Hepatocyte (in vitro differentiated cells): ENCODE measurements around the gene DOCK2.

Source experiments
- EZH2 ChIP-seq: fragments of 200-600 bp; sonication (generic); IDR thresholded peaks from 2 replicates; pipeline ENCODE4 v1.6.1; 2016; ENCODE audit warnings: antibody characterized with exemption, mild to moderate bottlenecking, borderline replicate concordance
- EZH2phosphoT487 ChIP-seq: fragments of 200-600 bp; sonication (generic); IDR thresholded peaks from one replicate; pipeline ENCODE4 v1.6.1; 2018; ENCODE audit warnings: antibody characterized with exemption, mild to moderate bottlenecking, low read depth, moderate library complexity; ENCODE audit not compliant: unreplicated experiment, severe bottlenecking

DNA sequence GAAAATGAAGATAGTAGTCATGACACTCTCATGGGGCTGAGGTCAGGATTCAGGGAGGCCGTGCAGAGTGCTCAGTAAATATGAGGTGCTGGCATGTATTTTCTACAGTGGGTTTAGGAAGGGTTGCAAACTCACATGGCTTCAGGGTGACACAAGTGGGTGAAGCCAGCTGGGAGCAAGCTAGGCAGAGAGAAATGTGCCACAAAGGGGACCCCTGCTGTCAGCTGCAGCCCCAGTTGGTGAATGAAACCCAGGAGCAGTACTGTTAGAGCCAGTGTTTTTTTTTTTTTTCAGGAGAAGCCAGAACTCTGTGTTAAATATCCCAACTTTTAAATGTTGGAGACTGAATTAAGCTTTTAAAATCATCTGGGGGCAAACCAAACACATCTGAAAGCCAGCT, 267.9 kb downstream of the DOCK2 start:
- TF ChIP-seq EZH2 (no peak), EZH2phosphoT487 (no peak)
